K562 (cell line): ENCODE results near the gene CYB5RL. TPM values are rescaled to one million over a fixed set of nuclear protein-coding genes. Genes with fewer than 3 reads are reported as not detected.

ENCODE experiments used
- ERF ChIP-seq: fragments of 450-650 bp; formaldehyde crosslinking; IDR thresholded peaks from 2 replicates; pipeline ENCODE4 v1.4.0; 2020; ENCODE audit warnings: mild to moderate bottlenecking, mixed read lengths
- MBD2 ChIP-seq: sonication (generic); IDR thresholded peaks from 2 replicates; pipeline ENCODE4 v1.6.1; 2016; ENCODE audit warnings: low read depth, borderline replicate concordance
- SRF ChIP-seq, 2 experiments: fragments of 250-450, 450-650 bp in 1 of 2; sonication (Bioruptor Pico) in 1 of 2; sonication (generic) in 1 of 2; formaldehyde crosslinking; IDR thresholded peaks; 2 replicates each; pipeline versions ENCODE4 v1.5.0 to v1.5.1; 2020 to 2022; ENCODE audit warnings: mild to moderate bottlenecking in 1 of 2, missing genetic modification reagents in 1 of 2
- ZNF212 ChIP-seq: fragments of 450-650 bp; formaldehyde crosslinking; IDR thresholded peaks from 2 replicates; pipeline ENCODE4 v1.4.0; 2020; ENCODE audit warnings: mild to moderate bottlenecking
- ZNF316 ChIP-seq: fragments of 450-650 bp; IDR thresholded peaks from 2 replicates; pipeline ENCODE4 v1.6.1; 2016
- polyA plus RNA-seq, 8 experiments: library from polyadenylated mRNA; depleted of rRNA in 4 of 8; stranded (reverse) in 5 of 8; unstranded in 3 of 8; fragments of >200 nt; fragmentation: Nextera tagmentation in 2 of 8; fragmentation: Illumina TruSeq in 1 of 8; extraction: Ambion mirVana in 2 of 8; extraction: Trizol in 1 of 8; gene quantifications; 2 replicates each; pipeline versions ENCODE4 v1.2.1 to v1.2.3, GENCODE V29; 2011 to 2014; ENCODE audit warnings: inconsistent platforms in 1 of 8, missing spikeins in 1 of 8
- total RNA-seq, 7 experiments: library from RNA; depleted of rRNA in 6 of 7; stranded (reverse); fragments of >200 nt in 6 of 7; fragmentation: Illumina TruSeq in 2 of 7; extraction: Trizol in 2 of 7; gene quantifications; 2 replicates each; pipeline versions ENCODE4 v1.2.1 to v1.2.3, GENCODE V29; 2011 to 2021; ENCODE audit warnings: low replicate concordance in 1 of 7
- TF ChIP-seq, protein P1 (sequence below): sonication (generic); formaldehyde crosslinking; IDR thresholded peaks from 2 replicates; pipeline ENCODE4 v1.8.1; 2023; ENCODE audit warnings: missing genetic modification reagents, mild to moderate bottlenecking, borderline replicate concordance
- TF ChIP-seq, protein P2 (sequence below): fragments of 450-650 bp; IDR thresholded peaks from 2 replicates; pipeline ENCODE4 v1.6.1; 2014; ENCODE audit warnings: low read depth, mild to moderate bottlenecking, moderate library complexity, borderline replicate concordance
- TF ChIP-seq, protein P3 (sequence below): sonication (generic); formaldehyde crosslinking; IDR thresholded peaks from 2 replicates; pipeline ENCODE4 v1.8.1; 2023; ENCODE audit warnings: mild to moderate bottlenecking, missing genetic modification reagents, moderate library complexity

The CYB5RL gene
- total and polyA plus RNA-seq, 9 of the 15 experiments (the other 6 are each of a cell fraction or from before 2014, with no cell fraction given): 7.9 to 18.0 (median 11.2) TPM

DNA sequence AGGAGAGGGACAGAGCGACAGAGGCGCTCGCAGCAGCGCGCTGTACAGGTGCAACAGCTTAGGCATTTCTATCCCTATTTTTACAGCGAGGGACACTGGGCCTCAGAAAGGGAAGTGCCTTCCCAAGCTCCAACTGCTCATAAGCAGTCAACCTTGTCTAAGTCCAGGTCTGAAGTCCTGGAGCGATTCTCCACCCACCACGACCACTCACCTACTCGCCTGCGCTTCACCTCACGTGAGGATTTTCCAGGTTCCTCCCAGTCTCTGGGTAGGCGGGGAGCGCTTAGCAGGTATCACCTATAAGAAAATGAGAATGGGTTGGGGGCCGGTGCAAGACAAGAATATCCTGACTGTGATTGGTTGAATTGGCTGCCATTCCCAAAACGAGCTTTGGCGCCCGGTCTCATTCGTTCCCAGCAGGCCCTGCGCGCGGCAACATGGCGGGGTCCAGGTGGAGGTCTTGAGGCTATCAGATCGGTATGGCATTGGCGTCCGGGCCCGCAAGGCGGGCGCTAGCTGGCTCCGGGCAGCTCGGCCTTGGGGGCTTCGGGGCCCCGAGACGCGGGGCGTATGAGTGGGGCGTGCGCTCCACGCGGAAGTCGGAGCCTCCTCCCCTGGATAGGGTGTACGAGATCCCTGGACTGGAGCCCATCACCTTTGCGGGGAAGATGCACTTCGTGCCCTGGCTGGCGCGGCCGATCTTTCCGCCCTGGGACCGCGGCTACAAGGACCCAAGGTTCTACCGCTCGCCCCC lies at the start of gene CYB5RL, which contains the start of gene MRPL37 (continued):
- TF ChIP-seq, protein P1, sequence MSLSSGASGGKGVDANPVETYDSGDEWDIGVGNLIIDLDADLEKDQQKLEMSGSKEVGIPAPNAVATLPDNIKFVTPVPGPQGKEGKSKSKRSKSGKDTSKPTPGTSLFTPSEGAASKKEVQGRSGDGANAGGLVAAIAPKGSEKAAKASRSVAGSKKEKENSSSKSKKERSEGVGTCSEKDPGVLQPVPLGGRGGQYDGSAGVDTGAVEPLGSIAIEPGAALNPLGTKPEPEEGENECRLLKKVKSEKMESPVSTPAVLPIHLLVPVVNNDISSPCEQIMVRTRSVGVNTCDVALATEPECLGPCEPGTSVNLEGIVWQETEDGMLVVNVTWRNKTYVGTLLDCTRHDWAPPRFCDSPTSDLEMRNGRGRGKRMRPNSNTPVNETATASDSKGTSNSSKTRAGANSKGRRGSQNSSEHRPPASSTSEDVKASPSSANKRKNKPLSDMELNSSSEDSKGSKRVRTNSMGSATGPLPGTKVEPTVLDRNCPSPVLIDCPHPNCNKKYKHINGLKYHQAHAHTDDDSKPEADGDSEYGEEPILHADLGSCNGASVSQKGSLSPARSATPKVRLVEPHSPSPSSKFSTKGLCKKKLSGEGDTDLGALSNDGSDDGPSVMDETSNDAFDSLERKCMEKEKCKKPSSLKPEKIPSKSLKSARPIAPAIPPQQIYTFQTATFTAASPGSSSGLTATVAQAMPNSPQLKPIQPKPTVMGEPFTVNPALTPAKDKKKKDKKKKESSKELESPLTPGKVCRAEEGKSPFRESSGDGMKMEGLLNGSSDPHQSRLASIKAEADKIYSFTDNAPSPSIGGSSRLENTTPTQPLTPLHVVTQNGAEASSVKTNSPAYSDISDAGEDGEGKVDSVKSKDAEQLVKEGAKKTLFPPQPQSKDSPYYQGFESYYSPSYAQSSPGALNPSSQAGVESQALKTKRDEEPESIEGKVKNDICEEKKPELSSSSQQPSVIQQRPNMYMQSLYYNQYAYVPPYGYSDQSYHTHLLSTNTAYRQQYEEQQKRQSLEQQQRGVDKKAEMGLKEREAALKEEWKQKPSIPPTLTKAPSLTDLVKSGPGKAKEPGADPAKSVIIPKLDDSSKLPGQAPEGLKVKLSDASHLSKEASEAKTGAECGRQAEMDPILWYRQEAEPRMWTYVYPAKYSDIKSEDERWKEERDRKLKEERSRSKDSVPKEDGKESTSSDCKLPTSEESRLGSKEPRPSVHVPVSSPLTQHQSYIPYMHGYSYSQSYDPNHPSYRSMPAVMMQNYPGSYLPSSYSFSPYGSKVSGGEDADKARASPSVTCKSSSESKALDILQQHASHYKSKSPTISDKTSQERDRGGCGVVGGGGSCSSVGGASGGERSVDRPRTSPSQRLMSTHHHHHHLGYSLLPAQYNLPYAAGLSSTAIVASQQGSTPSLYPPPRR: peak; percentile 86
- TF ChIP-seq, protein P2, sequence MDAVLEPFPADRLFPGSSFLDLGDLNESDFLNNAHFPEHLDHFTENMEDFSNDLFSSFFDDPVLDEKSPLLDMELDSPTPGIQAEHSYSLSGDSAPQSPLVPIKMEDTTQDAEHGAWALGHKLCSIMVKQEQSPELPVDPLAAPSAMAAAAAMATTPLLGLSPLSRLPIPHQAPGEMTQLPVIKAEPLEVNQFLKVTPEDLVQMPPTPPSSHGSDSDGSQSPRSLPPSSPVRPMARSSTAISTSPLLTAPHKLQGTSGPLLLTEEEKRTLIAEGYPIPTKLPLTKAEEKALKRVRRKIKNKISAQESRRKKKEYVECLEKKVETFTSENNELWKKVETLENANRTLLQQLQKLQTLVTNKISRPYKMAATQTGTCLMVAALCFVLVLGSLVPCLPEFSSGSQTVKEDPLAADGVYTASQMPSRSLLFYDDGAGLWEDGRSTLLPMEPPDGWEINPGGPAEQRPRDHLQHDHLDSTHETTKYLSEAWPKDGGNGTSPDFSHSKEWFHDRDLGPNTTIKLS: peak; percentile 52; the same call in 1 of the 2 replicates
- TF ChIP-seq ZNF316 (0 out of 2 replicates have a peak, but pooled peaks have one; percentile 3), ERF (CRISPR knock-in tag) (no peak), MBD2 (peak; percentile 92), SRF (CRISPR knock-in tag; IDR thresholded peaks at IDR 0.05) (0 out of 4 replicates have a peak, but pooled peaks of 1 of the 2 experiments have one; percentile 34), ZNF212 (CRISPR knock-in tag) (0 out of 2 replicates have a peak, but pooled peaks have one; percentile 53)
- TF ChIP-seq, protein P3, sequence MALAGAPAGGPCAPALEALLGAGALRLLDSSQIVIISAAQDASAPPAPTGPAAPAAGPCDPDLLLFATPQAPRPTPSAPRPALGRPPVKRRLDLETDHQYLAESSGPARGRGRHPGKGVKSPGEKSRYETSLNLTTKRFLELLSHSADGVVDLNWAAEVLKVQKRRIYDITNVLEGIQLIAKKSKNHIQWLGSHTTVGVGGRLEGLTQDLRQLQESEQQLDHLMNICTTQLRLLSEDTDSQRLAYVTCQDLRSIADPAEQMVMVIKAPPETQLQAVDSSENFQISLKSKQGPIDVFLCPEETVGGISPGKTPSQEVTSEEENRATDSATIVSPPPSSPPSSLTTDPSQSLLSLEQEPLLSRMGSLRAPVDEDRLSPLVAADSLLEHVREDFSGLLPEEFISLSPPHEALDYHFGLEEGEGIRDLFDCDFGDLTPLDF: peak; percentile 74; the same call in 1 of the 2 replicates
